GOT3 (cell line): ENCODE results near the gene GOLT1B.

ENCODE experiments used
- DNase-seq: peaks from one replicate; lab custom pipeline; 2025; ENCODE audit warnings: mixed read lengths; lab: John Stamatoyannopoulos, UW

GOLT1B gene

GRCh38 chr12:21523148-21523547, 21.6 kb downstream of the GOLT1B start:
- no peak for DNase-seq

- DNase-seq: no peak
Observed at GRCh38 chr12:21526053-21526452, 24.5 kb downstream of the GOLT1B start, which contains the start of gene SPX. TSS of gene SPX (plus strand) at chr12:21526296. CDS start at chr12:21526473, 177 bp downstream.

- DNase-seq: no peak
Observed at GRCh38 chr12:21526721-21527345, 25.2 kb downstream of the GOLT1B start.

DNA sequence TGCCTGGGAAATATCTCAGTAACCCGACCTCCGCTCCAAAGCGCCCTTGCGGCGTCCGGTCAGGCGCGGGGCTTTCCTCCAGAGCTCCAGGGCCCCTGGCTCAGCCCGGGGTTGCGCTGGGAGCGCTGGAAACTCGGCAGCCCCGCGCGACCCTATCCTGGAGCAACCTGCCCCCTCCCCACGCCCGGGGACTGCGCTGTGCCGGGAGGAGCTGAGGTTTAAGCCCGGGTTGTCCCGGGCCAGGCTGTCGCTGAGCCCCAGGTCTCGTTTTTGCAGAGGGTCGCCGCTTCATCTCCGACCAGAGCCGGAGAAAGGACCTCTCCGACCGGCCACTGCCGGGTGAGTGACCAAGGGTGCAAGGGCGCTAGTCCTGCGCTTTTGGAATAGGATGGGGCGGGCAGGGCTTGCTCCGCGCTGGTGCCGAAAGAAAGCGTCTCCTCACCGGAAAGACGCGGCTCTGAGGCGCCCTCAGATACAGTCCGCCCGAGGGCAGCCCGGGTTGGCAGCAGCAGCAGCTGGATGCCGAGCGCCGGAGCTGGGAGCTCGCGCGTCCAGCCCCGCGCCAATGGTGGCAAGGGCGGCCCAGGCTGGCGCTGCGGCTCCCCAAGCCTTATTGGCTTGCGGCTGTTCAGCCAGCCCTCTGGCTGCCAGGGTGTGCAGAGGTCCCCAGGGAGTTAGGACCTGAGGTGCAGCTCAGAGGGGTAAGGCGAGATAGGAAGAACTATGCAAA, 26.0 kb downstream of the GOLT1B start:
- DNase-seq: peak; percentile 12

DNA sequence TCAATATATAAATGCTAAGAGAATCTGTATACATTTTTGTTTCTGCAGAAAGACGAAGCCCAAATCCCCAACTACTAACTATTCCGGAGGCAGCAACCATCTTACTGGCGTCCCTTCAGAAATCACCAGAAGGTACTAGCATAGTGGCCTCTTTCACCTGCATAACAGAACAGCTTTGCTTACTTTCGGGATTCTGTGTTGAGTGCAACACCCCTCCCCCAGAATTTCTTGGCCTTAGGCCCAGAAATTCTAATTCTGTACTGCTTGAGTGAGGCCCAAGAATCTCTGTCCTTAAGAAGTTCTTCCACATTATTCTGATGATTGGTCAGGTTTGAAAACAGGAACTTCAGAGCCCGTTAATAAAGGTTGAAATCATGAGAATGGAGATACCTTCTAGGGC, 27.4 kb downstream of the GOLT1B start:
- DNase-seq: no peak

DNA sequence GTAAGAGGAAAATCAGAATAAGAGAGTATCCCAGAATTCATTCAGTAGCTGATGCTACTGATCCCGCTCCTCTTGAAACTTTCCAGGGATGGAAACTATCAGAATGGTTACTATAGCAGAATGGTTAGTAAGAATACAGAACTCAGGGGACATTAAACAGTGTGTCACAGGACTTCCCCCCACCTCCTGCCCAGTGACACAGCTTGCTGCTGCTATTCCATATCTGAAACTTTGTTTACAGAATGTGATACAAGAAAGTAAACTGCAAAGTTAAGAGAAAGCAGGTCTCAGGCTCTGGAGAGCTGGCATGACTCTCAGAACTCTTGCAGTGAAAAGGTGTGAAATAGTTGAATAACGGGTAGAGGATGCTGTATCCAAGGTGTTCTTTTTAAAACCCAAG, 27.9 kb downstream of the GOLT1B start:
- no peak for DNase-seq

DNA sequence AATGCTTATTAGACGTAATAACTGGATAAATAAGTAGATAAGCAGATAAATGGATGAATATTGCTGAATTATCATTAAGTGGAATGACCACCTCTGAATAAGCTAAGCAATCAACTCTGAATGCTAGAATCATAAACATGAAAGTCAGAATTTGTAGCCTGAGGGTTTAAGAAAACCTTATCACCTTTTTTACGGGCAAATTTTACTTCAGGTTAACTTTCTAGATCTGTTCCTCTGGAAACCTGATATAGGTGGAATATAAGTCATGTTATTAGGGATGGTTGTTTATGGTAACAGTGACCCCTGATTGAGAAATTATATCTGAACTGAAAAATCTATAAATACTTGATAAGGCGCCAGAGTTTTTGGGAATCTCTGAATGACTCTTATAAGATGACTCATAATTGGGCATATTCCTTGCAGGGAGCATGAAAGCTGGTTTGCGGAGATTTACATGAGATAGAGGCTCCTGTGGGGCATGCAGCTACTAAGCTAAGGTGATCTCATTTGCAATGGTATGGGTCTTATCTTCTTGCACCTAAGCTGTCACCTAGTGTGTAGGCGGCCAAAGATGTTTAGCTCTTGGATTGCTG, 36.6 kb downstream of the GOLT1B start:
- no peak for DNase-seq

GRCh38 chr12:21539797-21540196, 38.2 kb downstream of the GOLT1B start:
- DNase-seq: no peak

- DNase-seq: no peak
Observed at GRCh38 chr12:21541773-21542172, 40.2 kb downstream of the GOLT1B start.

GRCh38 chr12:21542403-21542802, 40.8 kb downstream of the GOLT1B start:
- no peak for DNase-seq

DNA sequence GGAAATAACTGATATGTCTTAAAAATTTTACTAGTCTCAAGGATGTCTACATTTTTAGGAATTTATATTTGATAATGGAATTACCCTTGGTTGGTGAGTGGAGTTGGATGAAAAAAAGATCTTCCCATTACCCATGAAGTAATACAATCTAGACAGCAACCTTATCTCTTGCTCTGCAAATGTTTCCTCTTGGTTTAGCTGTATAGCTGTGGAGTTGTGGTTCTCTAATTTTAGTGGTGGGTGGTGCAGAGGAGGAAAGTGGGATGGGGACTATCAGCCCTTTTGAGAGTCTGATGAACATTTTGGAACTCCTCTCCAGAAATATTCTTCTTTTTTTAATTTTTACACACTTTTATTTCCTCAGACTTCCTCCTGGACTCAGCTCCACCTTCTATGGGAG, 41.6 kb downstream of the GOLT1B start:
- no peak for DNase-seq

- no peak for DNase-seq
Observed at GRCh38 chr12:21545557-21545956, 44.0 kb downstream of the GOLT1B start.

- no peak for DNase-seq
Observed at GRCh38 chr12:21546716-21547115, 45.1 kb downstream of the GOLT1B start.

GRCh38 chr12:21547437-21547836, 45.8 kb downstream of the GOLT1B start:
- DNase-seq: no peak

- no peak for DNase-seq
Observed at GRCh38 chr12:21551841-21552465, 50.4 kb downstream of the GOLT1B start.

- DNase-seq: no peak
Observed at GRCh38 chr12:21552635-21553328, 51.2 kb downstream of the GOLT1B start.

DNA sequence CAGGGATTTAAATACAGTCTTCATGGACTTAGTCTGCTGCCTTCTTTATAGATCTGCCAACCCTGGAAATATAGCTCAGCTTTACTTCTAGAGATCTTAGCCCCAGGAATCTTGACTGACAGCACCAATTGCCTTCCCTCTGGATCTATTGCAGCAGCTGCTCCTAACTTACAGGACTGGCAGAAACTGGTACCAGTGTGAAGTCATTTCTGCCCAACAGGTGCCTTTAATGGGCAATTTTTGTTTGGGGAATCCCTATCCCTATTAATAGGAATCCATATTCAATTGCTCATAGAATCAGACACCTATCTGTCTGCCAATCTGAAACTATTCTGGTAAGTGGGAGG, 51.7 kb downstream of the GOLT1B start:
- no peak for DNase-seq

DNA sequence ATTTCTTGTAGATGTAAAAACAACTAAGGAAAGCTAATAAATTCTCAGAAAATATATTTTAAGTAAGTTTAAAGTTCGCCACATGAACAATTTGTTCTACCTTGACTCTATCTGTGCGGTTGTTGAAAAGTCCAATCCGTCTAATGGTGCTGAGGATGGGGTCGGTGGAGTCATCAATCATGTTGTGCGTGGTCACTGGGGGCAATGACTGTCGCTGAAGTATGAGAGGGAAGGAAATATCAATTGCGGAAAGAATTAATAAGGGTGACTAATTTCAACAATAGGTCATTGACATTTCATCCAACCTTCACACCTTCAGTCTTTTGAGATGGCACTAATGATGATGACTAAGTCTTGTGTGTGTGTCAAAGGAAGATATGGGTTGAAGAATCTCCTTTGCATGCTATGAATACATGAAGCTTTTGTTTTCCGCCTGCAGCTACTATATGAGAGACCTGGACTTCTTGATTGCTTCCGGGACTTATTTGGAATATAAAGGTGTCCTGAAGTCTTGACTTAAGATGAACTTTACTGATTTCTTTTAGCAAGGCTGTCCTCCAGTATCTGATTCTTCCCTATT, 56.6 kb downstream of the GOLT1B start:
- no peak for DNase-seq

DNA sequence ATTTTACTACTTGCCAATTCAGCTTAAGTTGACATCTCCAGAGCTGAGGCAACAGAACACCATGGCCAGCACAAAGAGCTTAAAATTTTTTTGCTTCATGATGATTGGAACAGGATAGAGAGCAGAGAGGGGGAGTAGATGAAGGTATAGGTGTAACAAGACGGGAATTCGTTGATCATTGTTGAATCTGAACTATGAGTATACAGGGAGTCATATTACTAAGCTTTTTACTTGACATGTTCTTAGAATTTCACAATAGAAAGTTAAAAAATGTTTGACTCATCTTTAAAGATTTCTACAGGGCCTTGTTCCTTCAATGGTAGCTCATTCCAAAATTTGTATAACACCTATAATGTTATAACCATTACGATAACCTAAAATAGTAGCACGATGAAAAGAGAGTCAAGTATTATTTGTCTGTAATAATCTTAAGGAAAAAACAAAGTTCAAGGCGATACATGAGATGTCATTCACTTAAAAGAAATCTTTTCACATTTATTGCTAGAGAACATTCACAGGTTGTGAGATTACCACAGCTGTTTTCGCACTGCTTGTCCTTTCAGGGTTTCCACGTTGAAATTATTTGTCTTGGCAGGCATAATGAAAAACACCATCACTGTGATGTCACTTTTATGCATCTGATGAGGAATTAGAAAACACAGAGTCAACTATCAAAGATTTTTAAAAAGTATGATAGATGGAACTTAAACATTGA, 58.4 kb downstream of the GOLT1B start:
- DNase-seq: no peak

- no peak for DNase-seq
Observed at GRCh38 chr12:21561158-21561557, 59.6 kb downstream of the GOLT1B start.

GRCh38 chr12:21562859-21563258, 61.3 kb downstream of the GOLT1B start:
- no peak for DNase-seq
